Neural crest cell (in vitro differentiated cells): ENCODE measurements around the gene PPT1. TPM values are rescaled to one million over a fixed set of nuclear protein-coding genes. Genes with fewer than 3 reads are reported as not detected.

ENCODE experiments used
- DNase-seq: peaks from one replicate; pipeline ENCODE4 v3.0.0; 2021; ENCODE audit warnings: low read depth, mixed read lengths, low spot score
- H3K27ac Mint-ChIP-seq: one replicate; pipeline ENCODE4 v1.8.0; 2021; ENCODE audit warnings: mild to moderate bottlenecking, mixed read lengths; ENCODE audit not compliant: unreplicated experiment
- H3K27me3 Mint-ChIP-seq: 2 replicates; pipeline ENCODE4 v1.8.0; 2021; ENCODE audit warnings: low read depth, mild to moderate bottlenecking, mixed read lengths
- H3K36me3 Mint-ChIP-seq: 2 replicates; pipeline ENCODE4 v1.8.0; 2021; ENCODE audit warnings: low read depth, mild to moderate bottlenecking, mixed read lengths
- H3K4me1 Mint-ChIP-seq: 2 replicates; pipeline ENCODE4 v1.8.0; 2021; ENCODE audit warnings: mixed read lengths
- H3K4me3 Mint-ChIP-seq: one replicate; pipeline ENCODE4 v1.8.0; 2021; ENCODE audit warnings: mild to moderate bottlenecking, mixed read lengths
- H3K9me3 Mint-ChIP-seq: 2 replicates; pipeline ENCODE4 v1.8.0; 2021; ENCODE audit warnings: mixed read lengths
- CTCF ChIP-seq: fragments of 200-600 bp; sonication (generic); conservative IDR thresholded peaks from 2 replicates; pipeline ENCODE4 v1.5.0; 2021; ENCODE audit warnings: antibody characterized with exemption, mild to moderate bottlenecking
- total RNA-seq: library from RNA; stranded (reverse); gene quantifications from 2 replicates; pipeline ENCODE4 v1.2.1, GENCODE V29; 2021

The PPT1 gene
- total RNA-seq, 1 donor from 2014 or later = 95.4 TPM

GRCh38 chr1:40044110-40044509, 52.9 kb downstream of the PPT1 start:
- H3K4me3 Mint-ChIP-seq = peak overlapping the region; percentile 79
- H3K9me3 Mint-ChIP-seq = no peaks in the 10 kb centered on the region
- TF ChIP-seq CTCF = no peak
- no peak overlapping the region for H3K27ac Mint-ChIP-seq
- no peak for DNase-seq
- peaks cover 52% of the 10 kb centered on the region for H3K4me1 Mint-ChIP-seq
- H3K36me3 Mint-ChIP-seq = no peaks in the 10 kb centered on the region
- H3K27me3 Mint-ChIP-seq = no peaks in the 10 kb centered on the region

- TF ChIP-seq CTCF = no peak
- H3K27me3 Mint-ChIP-seq = no peaks in the 10 kb centered on the region
- peaks cover 52% of the 10 kb centered on the region for H3K4me1 Mint-ChIP-seq
- peak overlapping the region; percentile 97 for H3K4me3 Mint-ChIP-seq
- H3K36me3 Mint-ChIP-seq = no peaks in the 10 kb centered on the region
- no peak overlapping the region for H3K27ac Mint-ChIP-seq
- H3K9me3 Mint-ChIP-seq = no peaks in the 10 kb centered on the region
- DNase-seq = no peak
Measured at GRCh38 chr1:40042341-40042740, 54.7 kb downstream of the PPT1 start.

- Mint-ChIP-seq H3K27me3 (no peaks in the 10 kb centered on the region), H3K9me3 (no peaks in the 10 kb centered on the region), H3K27ac (peak overlapping the region; percentile 94), H3K4me3 (peak overlapping the region; percentile 97), H3K4me1 (peaks cover 52% of the 10 kb centered on the region), H3K36me3 (no peaks in the 10 kb centered on the region)
- DNase-seq = no peak
- no peak for TF ChIP-seq CTCF
Measured at GRCh38 chr1:40041466-40041838, 55.6 kb downstream of the PPT1 start.

GRCh38 chr1:40040511-40041465, 56.3 kb downstream of the PPT1 start, which contains the start of gene CAP1:
TSS of gene CAP1 (plus strand) at chr1:40040729. CDS start at chr1:40059347, 18,618 bp downstream.
- Mint-ChIP-seq H3K4me1 (peaks cover 52% of the 10 kb centered on the region), H3K4me3 (peak within 1 kb of the TSS; percentile 97), H3K27me3 (no peaks in the 10 kb centered on the region), H3K36me3 (no peaks in the 10 kb centered on the region), H3K9me3 (no peaks in the 10 kb centered on the region), H3K27ac (peak within 1 kb of the TSS; percentile 98)
- DNase-seq = peak; percentile 99
- TF ChIP-seq CTCF = no peak

GRCh38 chr1:40039757-40040510, 57.1 kb downstream of the PPT1 start:
- Mint-ChIP-seq H3K9me3 (no peaks in the 10 kb centered on the region), H3K36me3 (no peaks in the 10 kb centered on the region), H3K27ac (peak overlapping the region; percentile 98), H3K4me3 (peak overlapping the region; percentile 97), H3K4me1 (peaks cover 49% of the 10 kb centered on the region), H3K27me3 (no peaks in the 10 kb centered on the region)
- DNase-seq = peak; percentile 38
- no peak for TF ChIP-seq CTCF
